ENCODE measurements around the gene PNMA6F.

Gene PNMA6F

DNA sequence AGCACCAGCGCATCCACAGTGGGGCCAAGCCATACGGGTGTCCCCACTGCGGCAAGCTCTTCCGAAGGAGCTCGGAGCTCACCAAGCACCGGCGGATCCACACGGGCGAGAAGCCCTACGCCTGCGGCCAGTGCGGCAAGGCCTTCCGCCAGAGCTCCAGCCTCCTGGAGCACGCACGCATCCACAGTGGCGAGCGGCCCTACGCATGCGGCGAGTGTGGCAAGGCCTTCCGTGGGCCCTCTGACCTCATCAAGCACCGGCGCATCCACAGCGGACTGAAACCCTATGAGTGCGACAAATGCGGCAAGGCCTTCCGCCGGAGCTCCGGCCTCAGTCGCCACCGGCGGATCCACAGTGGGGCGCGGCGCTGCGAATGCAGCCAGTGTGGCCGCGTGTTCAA is 26.0 kb upstream of the PNMA6F start:
- no peak overlapping the region for H3K4me3 ChIP-seq (ENCODE audit: low read depth, low read length)
- no peak for TF ChIP-seq CTCF (IDR thresholded peaks at IDR 0.05; ENCODE audit: insufficient read depth, low read depth, low read length, missing control alignments)
- no peak for DNase-seq (ENCODE audit: low read depth)

DNA sequence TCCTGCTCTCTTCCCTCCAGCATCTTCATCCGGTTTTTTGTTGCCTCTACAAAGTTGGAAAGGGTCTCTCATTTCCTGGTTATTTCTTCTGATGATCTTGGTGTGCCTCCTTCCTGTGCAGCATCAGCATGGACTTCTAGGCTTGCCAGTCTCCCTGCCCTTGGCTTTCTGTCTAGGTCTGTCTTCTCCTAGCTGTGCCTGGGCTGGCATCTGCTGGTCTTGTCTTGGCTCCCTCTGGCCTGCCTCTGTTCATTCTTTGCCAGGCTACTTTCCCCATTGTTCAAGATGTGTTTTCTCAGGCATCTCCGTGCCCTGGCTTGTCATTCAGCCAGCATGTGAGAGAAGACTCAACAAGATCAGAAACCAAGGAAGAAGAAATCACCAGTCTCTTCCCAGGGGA is 22.1 kb upstream of the PNMA6F start:
- no peak overlapping the region for H3K4me3 ChIP-seq (ENCODE audit: low read depth, low read length)
- TF ChIP-seq CTCF (IDR thresholded peaks at IDR 0.05; ENCODE audit: insufficient read depth, low read depth, low read length, missing control alignments): no peak
- DNase-seq (ENCODE audit: low read depth): no peak

DNA sequence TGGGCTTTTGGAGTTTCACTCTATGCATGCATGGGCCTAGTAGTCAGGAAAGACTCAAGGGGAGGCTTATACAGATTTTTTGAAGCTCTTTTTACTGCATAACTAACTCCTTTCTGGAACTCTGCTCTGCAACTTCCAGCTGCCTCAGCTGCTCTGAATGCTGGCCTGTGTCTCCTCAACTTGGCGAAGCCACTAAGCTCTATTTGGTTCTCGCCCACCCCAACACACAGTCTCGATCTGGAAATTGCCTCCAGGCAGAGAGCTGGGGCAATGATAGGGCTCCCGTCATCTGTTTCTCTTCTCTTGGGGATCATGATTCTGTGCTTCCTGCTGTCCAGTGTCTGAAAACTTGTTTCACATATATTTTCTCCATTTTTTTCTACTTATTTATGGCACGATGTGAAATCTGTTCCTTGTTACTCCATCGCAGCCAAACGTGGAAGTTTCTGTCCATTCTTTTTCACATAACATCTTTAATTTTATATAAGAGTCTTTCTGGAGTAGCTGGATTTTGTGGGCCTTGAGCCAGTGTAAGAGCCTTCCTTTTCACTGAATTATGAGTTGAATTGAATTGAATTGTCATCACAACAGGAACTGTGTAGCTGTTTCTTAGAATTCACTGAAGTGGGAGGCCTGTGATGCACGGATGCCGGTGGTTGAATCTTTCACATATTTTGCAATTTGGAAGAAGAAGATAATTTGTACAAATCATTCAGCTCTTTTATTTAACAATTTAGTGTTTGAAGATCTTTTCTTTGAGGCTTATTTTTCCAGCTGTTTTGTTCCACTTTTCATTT is 21.4 kb upstream of the PNMA6F start:
- TF ChIP-seq CTCF (IDR thresholded peaks at IDR 0.05; ENCODE audit: insufficient read depth, low read depth, low read length, missing control alignments): no peak
- DNase-seq (ENCODE audit: low read depth): no peak
- no peak overlapping the region for H3K4me3 ChIP-seq (ENCODE audit: low read depth, low read length)

DNA sequence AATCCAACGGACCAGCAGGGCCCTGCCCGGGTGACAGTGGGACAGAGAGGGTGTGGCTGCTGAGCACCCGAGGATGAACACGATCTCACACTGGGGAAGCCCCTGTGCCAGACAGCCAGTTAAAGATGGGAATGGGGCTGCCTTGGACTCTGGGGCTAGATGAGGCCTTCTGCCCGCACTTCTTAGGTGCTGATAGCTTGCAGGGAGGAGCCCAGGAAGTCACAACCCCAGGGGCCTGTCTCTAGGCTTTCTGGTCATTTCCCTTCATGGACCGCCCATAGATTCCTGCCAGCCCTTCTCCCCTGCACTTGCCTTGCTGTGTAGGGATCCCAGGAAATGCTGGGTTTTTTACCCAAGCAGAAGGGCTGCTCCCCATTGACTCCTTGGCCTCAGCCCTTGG is 18.5 kb upstream of the PNMA6F start:
- H3K4me3 ChIP-seq (ENCODE audit: low read depth, low read length): no peak overlapping the region
- TF ChIP-seq CTCF (IDR thresholded peaks at IDR 0.05; ENCODE audit: insufficient read depth, low read depth, low read length, missing control alignments): no peak
- no peak for DNase-seq (ENCODE audit: low read depth)

GRCh38 chrX:153339662-153340061 is 18.1 kb upstream of the PNMA6F start:
- DNase-seq (ENCODE audit: low read depth): no peak
- H3K4me3 ChIP-seq (ENCODE audit: low read depth, low read length): no peak overlapping the region
- no peak for TF ChIP-seq CTCF (IDR thresholded peaks at IDR 0.05; ENCODE audit: insufficient read depth, low read depth, low read length, missing control alignments)

- DNase-seq (ENCODE audit: low read depth): no peak
- no peak overlapping the region for H3K4me3 ChIP-seq (ENCODE audit: low read depth, low read length)
- TF ChIP-seq CTCF (IDR thresholded peaks at IDR 0.05; ENCODE audit: insufficient read depth, low read depth, low read length, missing control alignments): no peak
These were observed 17.3 kb upstream of the PNMA6F start for GRCh38 chrX:153338836-153339235.

GRCh38 chrX:153336988-153337387 is 15.4 kb upstream of the PNMA6F start:
- DNase-seq (ENCODE audit: low read depth): no peak
- H3K4me3 ChIP-seq (ENCODE audit: low read depth, low read length): no peak overlapping the region
- TF ChIP-seq CTCF (IDR thresholded peaks at IDR 0.05; ENCODE audit: insufficient read depth, low read depth, low read length, missing control alignments): no peak

Data from GM12865 (cell line).